OCI-LY1 (cell line): ENCODE results near the gene HINFP.

Experiments used
- EZH2 ChIP-seq: fragments of 200-600 bp; sonication (generic), shearing (Covaris generic); IDR thresholded peaks from 2 replicates; pipeline ENCODE4 v1.8.0; 2017; ENCODE audit warnings: borderline replicate concordance, mixed run types, mild to moderate bottlenecking, antibody characterized with exemption, low read length, moderate library complexity, mixed read lengths
- TF ChIP-seq, protein P1 (sequence below): fragments of 200-600 bp; sonication (generic), shearing (Covaris generic); IDR thresholded peaks from 2 replicates; pipeline ENCODE4 v1.5.1; 2017; ENCODE audit warnings: mild to moderate bottlenecking, antibody characterized with exemption, low read length, moderate library complexity, mixed read lengths

DNA sequence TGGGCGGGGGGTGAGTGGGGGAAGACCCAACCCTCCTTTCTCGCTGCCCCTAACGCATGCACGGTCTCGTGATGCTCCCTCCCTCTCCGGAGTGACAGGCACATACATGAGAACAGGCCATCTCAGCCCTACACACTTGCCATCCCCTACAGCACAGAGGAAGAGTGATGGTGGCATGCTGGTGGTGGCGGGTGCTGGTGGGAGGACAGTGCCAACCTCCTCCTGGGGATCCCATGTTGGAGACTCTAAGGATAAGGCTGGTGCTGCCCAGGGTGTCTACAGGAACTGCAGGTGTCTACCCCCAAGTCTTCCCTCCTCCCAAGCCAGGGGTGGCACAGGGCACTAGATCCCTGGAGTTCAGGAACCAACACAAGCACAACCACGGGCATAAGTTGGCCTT lies 40.5 kb downstream of the HINFP start:
- TF ChIP-seq, protein P1, sequence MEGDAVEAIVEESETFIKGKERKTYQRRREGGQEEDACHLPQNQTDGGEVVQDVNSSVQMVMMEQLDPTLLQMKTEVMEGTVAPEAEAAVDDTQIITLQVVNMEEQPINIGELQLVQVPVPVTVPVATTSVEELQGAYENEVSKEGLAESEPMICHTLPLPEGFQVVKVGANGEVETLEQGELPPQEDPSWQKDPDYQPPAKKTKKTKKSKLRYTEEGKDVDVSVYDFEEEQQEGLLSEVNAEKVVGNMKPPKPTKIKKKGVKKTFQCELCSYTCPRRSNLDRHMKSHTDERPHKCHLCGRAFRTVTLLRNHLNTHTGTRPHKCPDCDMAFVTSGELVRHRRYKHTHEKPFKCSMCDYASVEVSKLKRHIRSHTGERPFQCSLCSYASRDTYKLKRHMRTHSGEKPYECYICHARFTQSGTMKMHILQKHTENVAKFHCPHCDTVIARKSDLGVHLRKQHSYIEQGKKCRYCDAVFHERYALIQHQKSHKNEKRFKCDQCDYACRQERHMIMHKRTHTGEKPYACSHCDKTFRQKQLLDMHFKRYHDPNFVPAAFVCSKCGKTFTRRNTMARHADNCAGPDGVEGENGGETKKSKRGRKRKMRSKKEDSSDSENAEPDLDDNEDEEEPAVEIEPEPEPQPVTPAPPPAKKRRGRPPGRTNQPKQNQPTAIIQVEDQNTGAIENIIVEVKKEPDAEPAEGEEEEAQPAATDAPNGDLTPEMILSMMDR = no peak
- no peak for TF ChIP-seq EZH2
